ENCODE results near the gene FAM107B. TPM values are rescaled to one million over a fixed set of nuclear protein-coding genes. Genes with fewer than 3 reads are reported as not detected.

Gene FAM107B
- total RNA-seq, 1 experiment from 2014 or later, result 10.0 TPM

Other genes with a start within 250 kb of the FAM107B start
- 0.10 TPM in 1 of 2 replicates, not detected in the other for gene CDNF, start 63.1 kb upstream of the FAM107B start, total RNA-seq (2014; rRNA removed; shearing (Covaris generic))
- gene HSPA14, start 63.4 kb upstream of the FAM107B start, total RNA-seq (2014; rRNA removed; shearing (Covaris generic)), result 16.3 and 19.5 TPM in 2 replicates
- 17.5 and 18.4 TPM in 2 replicates for gene MSANTD7, start 63.4 kb upstream of the FAM107B start, total RNA-seq (2014; rRNA removed; shearing (Covaris generic))
- gene SUV39H2, start 104.0 kb upstream of the FAM107B start, total RNA-seq (2014; rRNA removed; shearing (Covaris generic)), result 15.5 and 27.6 TPM in 2 replicates
- gene DCLRE1C, start 179.2 kb upstream of the FAM107B start, total RNA-seq (2014; rRNA removed; shearing (Covaris generic)), result 3.5 and 6.6 TPM in 2 replicates
- gene MEIG1, start 184.5 kb upstream of the FAM107B start, total RNA-seq (2014; rRNA removed; shearing (Covaris generic)), result 1.2 and 1.9 TPM in 2 replicates

All from H4 (cell line).